HepG2 (cell line): ENCODE data around the gene GARS1. TPM values are rescaled to one million over a fixed set of nuclear protein-coding genes. Genes with fewer than 3 reads are reported as not detected.

ENCODE experiments used
- CAMTA2 ChIP-seq: sonication (generic); formaldehyde crosslinking; IDR thresholded peaks from 2 replicates; pipeline ENCODE4 v1.4.0; 2020; ENCODE audit warnings: mild to moderate bottlenecking, missing genetic modification reagents, borderline replicate concordance
- CHD4 ChIP-seq: fragments of 200-600 bp; sonication (generic); IDR thresholded peaks from 2 replicates; pipeline ENCODE4 v1.7.0; 2017; ENCODE audit warnings: mild to moderate bottlenecking, low read length, borderline replicate concordance
- DR1 ChIP-seq: sonication (generic); formaldehyde crosslinking; IDR thresholded peaks from 2 replicates; pipeline ENCODE4 v1.8.0; 2021; ENCODE audit warnings: mild to moderate bottlenecking, missing genetic modification reagents, inconsistent platforms
- ERF ChIP-seq: IDR thresholded peaks from 2 replicates; pipeline ENCODE4 v1.6.1; 2018; ENCODE audit warnings: missing biosample characterization, missing genetic modification reagents
- FOXO1 ChIP-seq: sonication (generic); formaldehyde crosslinking; IDR thresholded peaks from 2 replicates; pipeline ENCODE4 v1.4.0; 2020; ENCODE audit warnings: missing genetic modification reagents
- HIVEP1 ChIP-seq: sonication (generic); formaldehyde crosslinking; IDR thresholded peaks from 2 replicates; pipeline ENCODE4 v1.4.0; 2020; ENCODE audit warnings: mild to moderate bottlenecking, missing genetic modification reagents
- KDM3A ChIP-seq: IDR thresholded peaks from 2 replicates; pipeline ENCODE4 v1.6.1; 2018; ENCODE audit warnings: low read depth, missing compliant biosample characterization
- MEF2D ChIP-seq: sonication (generic); formaldehyde crosslinking; IDR thresholded peaks from 2 replicates; pipeline ENCODE4 v1.5.1; 2020; ENCODE audit warnings: mild to moderate bottlenecking, missing genetic modification reagents
- MYNN ChIP-seq: sonication (generic); formaldehyde crosslinking; IDR thresholded peaks from 2 replicates; pipeline ENCODE4 v1.4.0; 2020; ENCODE audit warnings: mild to moderate bottlenecking, low read depth, missing genetic modification reagents
- SPEN ChIP-seq: sonication (generic); formaldehyde crosslinking; IDR thresholded peaks from 2 replicates; pipeline ENCODE4 v1.5.1; 2020; ENCODE audit warnings: low read depth, mild to moderate bottlenecking, missing genetic modification reagents
- SRF ChIP-seq: IDR thresholded peaks from 2 replicates; pipeline ENCODE4 v1.6.1; 2011; ENCODE audit warnings: mild to moderate bottlenecking, low read depth, low read length, moderate library complexity
- TGIF2 ChIP-seq: IDR thresholded peaks from 2 replicates; pipeline ENCODE4 v1.6.1; 2016; ENCODE audit warnings: control low read depth, missing compliant biosample characterization
- THAP11 ChIP-seq: IDR thresholded peaks from 2 replicates; pipeline ENCODE4 v1.6.1; 2016; ENCODE audit warnings: missing biosample characterization, missing genetic modification reagents
- WIZ ChIP-seq: sonication (generic); formaldehyde crosslinking; IDR thresholded peaks from 2 replicates; pipeline ENCODE4 v1.5.1; 2020; ENCODE audit warnings: mild to moderate bottlenecking, missing genetic modification reagents
- ZKSCAN1 ChIP-seq: fragments of 150-350 bp; IDR thresholded peaks from 2 replicates; pipeline ENCODE4 v1.6.1; 2014; ENCODE audit warnings: low read length
- ZNF331 ChIP-seq: sonication (generic); formaldehyde crosslinking; IDR thresholded peaks from 2 replicates; pipeline ENCODE4 v1.4.0; 2020; ENCODE audit warnings: missing genetic modification reagents
- ZNF335 ChIP-seq: sonication (generic); formaldehyde crosslinking; IDR thresholded peaks from 2 replicates; pipeline ENCODE4 v1.4.0; 2020; ENCODE audit warnings: missing genetic modification reagents
- ZSCAN29 ChIP-seq: sonication (generic); formaldehyde crosslinking; conservative IDR thresholded peaks from 2 replicates; pipeline ENCODE4 v1.4.0; 2020; ENCODE audit warnings: mild to moderate bottlenecking, missing genetic modification reagents
- polyA plus RNA-seq, 8 experiments: library from polyadenylated mRNA; depleted of rRNA in 3 of 8; stranded (reverse) in 7 of 8; unstranded in 1 of 8; fragments of >200 nt; fragmentation: Illumina TruSeq in 4 of 8; extraction: Trizol in 4 of 8; gene quantifications; 2 replicates each; pipeline versions ENCODE4 v1.2.1 to v1.2.3, GENCODE V29; 2011 to 2016; ENCODE audit warnings: low read depth in 4 of 8, missing spikeins in 1 of 8, mixed read lengths in 1 of 8; ENCODE audit not compliant: insufficient read depth in 1 of 8
- total RNA-seq, 5 experiments: library from RNA; depleted of rRNA; stranded (reverse); fragments of >200 nt; fragmentation: Illumina TruSeq; extraction: Trizol; gene quantifications; 2 replicates each; pipeline ENCODE4 v1.2.3, GENCODE V29; 2016; ENCODE audit warnings: low read depth in 1 of 5
- TF ChIP-seq, protein P1 (sequence below): sonication (generic); formaldehyde crosslinking; IDR thresholded peaks from 2 replicates; pipeline ENCODE4 v1.4.0; 2020; ENCODE audit warnings: mild to moderate bottlenecking, missing genetic modification reagents
- TF ChIP-seq, protein P2 (sequence below): sonication (generic); formaldehyde crosslinking; IDR thresholded peaks from 2 replicates; pipeline ENCODE4 v1.8.1; 2023; ENCODE audit warnings: mild to moderate bottlenecking, inconsistent platforms, moderate library complexity, missing genetic modification reagents, borderline replicate concordance
- TF ChIP-seq, protein P3 (sequence below): fragments of 450-650 bp; IDR thresholded peaks from 2 replicates; pipeline ENCODE4 v1.6.1; 2017
- TF ChIP-seq, protein P4 (sequence below): sonication (generic); formaldehyde crosslinking; conservative IDR thresholded peaks from 2 replicates; pipeline ENCODE4 v1.4.0; 2020; ENCODE audit warnings: missing genetic modification reagents
- TF ChIP-seq, protein P5 (sequence below): sonication (generic); formaldehyde crosslinking; IDR thresholded peaks from 2 replicates; pipeline ENCODE4 v1.8.1; 2023; ENCODE audit warnings: missing genetic modification reagents, mild to moderate bottlenecking, borderline replicate concordance
- TF ChIP-seq, protein P6 (sequence below): sonication (generic); formaldehyde crosslinking; IDR thresholded peaks from 2 replicates; pipeline ENCODE4 v1.9.0; 2022; ENCODE audit warnings: low read depth, missing genetic modification reagents

GARS1 gene
- total and polyA plus RNA-seq, 2 of the 13 experiments (the other 11 are each of a cell fraction or from before 2014, with no cell fraction given): 140 to 460 TPM

DNA sequence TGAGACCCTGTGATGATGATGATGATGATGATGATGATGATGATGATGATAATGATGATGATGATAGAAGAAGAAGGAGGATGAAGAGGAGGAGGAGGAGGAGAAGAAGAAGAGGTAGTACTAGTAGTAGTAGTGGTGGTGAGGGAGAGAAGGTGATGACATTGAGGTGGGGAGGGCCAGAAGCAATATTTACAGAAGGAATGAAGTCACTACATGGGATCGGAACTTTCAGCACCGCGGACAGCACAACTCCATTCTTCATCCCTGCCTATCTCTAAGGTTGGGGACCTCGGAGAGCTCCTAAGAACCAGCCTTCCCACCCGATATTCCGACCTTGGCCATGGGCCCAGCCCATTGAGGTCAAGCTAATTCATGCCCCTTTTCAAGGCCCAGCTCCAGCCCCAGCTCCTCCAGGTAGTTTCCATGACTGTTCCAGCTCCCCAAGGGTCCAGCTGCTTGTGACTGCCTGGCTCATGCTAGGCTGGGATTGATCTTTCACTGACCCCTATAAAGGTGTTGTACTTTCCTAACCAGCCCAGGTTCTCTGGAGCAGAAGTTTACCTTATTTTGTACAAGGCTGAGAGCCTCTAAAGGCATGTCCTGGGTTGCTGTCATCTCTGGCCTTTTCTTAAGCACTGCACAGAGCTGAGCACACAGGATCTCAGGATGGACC, 77.3 kb downstream of the GARS1 start (continued):
- TF ChIP-seq FOXO1 (peak; percentile 61), MEF2D (CRISPR knock-in tag) (peak; percentile 81; the same call in 1 of the 2 replicates), MYNN (CRISPR knock-in tag) (peak; percentile 90; the same call in 1 of the 2 replicates), TGIF2 (CRISPR knock-in tag) (peak; percentile 93), SRF (no peak), ZSCAN29 (CRISPR knock-in tag) (no peak), SPEN (CRISPR knock-in tag) (no peak; the same call in 1 of the 2 replicates), WIZ (peak; percentile 99), CHD4 (no peak), CAMTA2 (CRISPR knock-in tag) (0 out of 2 replicates have a peak, but pooled peaks have one; percentile 42), THAP11 (CRISPR knock-in tag) (peak; percentile 60; the same call in 1 of the 2 replicates), HIVEP1 (no peak), KDM3A (CRISPR knock-in tag) (0 out of 2 replicates have a peak, but pooled peaks have one; percentile 30), ZKSCAN1 (no peak), DR1 (CRISPR knock-in tag) (no peak), ZNF331 (CRISPR knock-in tag) (peak; percentile 95), ERF (CRISPR knock-in tag) (peak; percentile 95), ZNF335 (peak; percentile 91)
- TF ChIP-seq, protein P1, sequence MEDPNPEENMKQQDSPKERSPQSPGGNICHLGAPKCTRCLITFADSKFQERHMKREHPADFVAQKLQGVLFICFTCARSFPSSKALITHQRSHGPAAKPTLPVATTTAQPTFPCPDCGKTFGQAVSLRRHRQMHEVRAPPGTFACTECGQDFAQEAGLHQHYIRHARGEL: no peak
- TF ChIP-seq, protein P2, sequence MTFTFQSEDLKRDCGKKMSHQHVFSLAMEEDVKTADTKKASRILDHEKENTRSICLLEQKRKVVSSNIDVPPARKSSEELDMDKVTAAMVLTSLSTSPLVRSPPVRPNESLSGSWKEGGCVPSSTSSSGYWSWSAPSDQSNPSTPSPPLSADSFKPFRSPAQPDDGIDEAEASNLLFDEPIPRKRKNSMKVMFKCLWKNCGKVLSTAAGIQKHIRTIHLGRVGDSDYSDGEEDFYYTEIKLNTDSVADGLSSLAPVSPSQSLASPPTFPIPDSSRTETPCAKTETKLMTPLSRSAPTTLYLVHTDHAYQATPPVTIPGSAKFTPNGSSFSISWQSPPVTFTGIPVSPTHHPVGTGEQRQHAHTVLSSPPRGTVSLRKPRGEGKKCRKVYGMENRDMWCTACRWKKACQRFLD (CRISPR knock-in tag): no peak
- TF ChIP-seq, protein P3, sequence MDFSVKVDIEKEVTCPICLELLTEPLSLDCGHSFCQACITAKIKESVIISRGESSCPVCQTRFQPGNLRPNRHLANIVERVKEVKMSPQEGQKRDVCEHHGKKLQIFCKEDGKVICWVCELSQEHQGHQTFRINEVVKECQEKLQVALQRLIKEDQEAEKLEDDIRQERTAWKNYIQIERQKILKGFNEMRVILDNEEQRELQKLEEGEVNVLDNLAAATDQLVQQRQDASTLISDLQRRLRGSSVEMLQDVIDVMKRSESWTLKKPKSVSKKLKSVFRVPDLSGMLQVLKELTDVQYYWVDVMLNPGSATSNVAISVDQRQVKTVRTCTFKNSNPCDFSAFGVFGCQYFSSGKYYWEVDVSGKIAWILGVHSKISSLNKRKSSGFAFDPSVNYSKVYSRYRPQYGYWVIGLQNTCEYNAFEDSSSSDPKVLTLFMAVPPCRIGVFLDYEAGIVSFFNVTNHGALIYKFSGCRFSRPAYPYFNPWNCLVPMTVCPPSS: no peak
- TF ChIP-seq, protein P4, sequence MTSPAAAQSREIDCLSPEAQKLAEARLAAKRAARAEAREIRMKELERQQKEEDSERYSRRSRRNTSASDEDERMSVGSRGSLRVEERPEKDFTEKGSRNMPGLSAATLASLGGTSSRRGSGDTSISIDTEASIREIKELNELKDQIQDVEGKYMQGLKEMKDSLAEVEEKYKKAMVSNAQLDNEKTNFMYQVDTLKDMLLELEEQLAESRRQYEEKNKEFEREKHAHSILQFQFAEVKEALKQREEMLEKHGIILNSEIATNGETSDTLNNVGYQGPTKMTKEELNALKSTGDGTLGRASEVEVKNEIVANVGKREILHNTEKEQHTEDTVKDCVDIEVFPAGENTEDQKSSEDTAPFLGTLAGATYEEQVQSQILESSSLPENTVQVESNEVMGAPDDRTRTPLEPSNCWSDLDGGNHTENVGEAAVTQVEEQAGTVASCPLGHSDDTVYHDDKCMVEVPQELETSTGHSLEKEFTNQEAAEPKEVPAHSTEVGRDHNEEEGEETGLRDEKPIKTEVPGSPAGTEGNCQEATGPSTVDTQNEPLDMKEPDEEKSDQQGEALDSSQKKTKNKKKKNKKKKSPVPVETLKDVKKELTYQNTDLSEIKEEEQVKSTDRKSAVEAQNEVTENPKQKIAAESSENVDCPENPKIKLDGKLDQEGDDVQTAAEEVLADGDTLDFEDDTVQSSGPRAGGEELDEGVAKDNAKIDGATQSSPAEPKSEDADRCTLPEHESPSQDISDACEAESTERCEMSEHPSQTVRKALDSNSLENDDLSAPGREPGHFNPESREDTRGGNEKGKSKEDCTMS (CRISPR knock-in tag): peak; percentile 96
- TF ChIP-seq, protein P5, sequence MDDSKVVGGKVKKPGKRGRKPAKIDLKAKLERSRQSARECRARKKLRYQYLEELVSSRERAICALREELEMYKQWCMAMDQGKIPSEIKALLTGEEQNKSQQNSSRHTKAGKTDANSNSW: no peak
- TF ChIP-seq, protein P6, sequence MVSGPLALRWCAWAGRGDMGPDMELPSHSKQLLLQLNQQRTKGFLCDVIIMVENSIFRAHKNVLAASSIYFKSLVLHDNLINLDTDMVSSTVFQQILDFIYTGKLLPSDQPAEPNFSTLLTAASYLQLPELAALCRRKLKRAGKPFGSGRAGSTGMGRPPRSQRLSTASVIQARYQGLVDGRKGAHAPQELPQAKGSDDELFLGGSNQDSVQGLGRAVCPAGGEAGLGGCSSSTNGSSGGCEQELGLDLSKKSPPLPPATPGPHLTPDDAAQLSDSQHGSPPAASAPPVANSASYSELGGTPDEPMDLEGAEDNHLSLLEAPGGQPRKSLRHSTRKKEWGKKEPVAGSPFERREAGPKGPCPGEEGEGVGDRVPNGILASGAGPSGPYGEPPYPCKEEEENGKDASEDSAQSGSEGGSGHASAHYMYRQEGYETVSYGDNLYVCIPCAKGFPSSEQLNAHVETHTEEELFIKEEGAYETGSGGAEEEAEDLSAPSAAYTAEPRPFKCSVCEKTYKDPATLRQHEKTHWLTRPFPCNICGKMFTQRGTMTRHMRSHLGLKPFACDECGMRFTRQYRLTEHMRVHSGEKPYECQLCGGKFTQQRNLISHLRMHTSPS (CRISPR knock-in tag): no peak
